Endothelial cell of umbilical vein (primary cell): Measurements from ENCODE around the gene USHBP1. TPM values are rescaled to one million over a fixed set of nuclear protein-coding genes. Genes with fewer than 3 reads are reported as not detected.

ENCODE experiments used
- BruUV-seq: library from RNA; stranded (reverse); fragments of 400-500 nt; replicated peaks from 2 replicates; lab custom pipeline; 2021; lab: Mats Ljungman, UMichigan
- CTCF ChIA-PET: fragments of 300-600, 350-600 bp; sonication (Branson Sonifier 250); formaldehyde crosslinking; loops from one replicate; lab custom pipeline; 2021; ENCODE audit warnings: antibody characterized with exemption, inconsistent platforms; lab: Charles Lee
- POLR2A ChIA-PET: fragments of 300-600, 350-600 bp; sonication (Branson Sonifier 250); formaldehyde crosslinking; loops from one replicate; lab custom pipeline; 2021; ENCODE audit warnings: antibody characterized with exemption, inconsistent platforms; lab: Charles Lee
- DNase-seq: peaks from one replicate; pipeline ENCODE4 v3.0.0-alpha.2; 2011; ENCODE audit warnings: low read depth, low spot score
- FAIRE-seq: peaks from 2 replicates; lab custom pipeline; 2011; peaks lifted over from hg19 to GRCh38; lab: Jason Lieb, UNC
- H2AFZ ChIP-seq: 2 replicates; pipeline ENCODE4 v1.6.0; 2012; ENCODE audit warnings: low read depth, low read length, control low read depth, inconsistent platforms
- H3K27ac ChIP-seq: 2 replicates; pipeline ENCODE4 v1.5.1; 2011; ENCODE audit warnings: low read depth, mild to moderate bottlenecking, control low read depth, low read length, moderate library complexity; ENCODE audit not compliant: insufficient read depth
- H3K27me3 ChIP-seq, 2 experiments: 2 replicates each; pipeline versions ENCODE4 v1.6.0 to v1.6.1; 2011; ENCODE audit warnings: low read length in 2 of 2, mixed read lengths in 1 of 2; ENCODE audit not compliant: control insufficient read depth in 2 of 2, insufficient read depth in 2 of 2
- H3K36me3 ChIP-seq, 2 experiments: 2 replicates in 1 of 2; 3 replicates in 1 of 2; pipeline ENCODE4 v1.5.1; 2011; ENCODE audit warnings: low read length in 2 of 2, mild to moderate bottlenecking in 1 of 2, moderate library complexity in 1 of 2; ENCODE audit not compliant: control insufficient read depth in 2 of 2, insufficient read depth in 2 of 2; ENCODE audit errors: extremely low read depth in 1 of 2
- H3K4me1 ChIP-seq: 3 replicates; pipeline ENCODE4 v1.5.1; 2011; ENCODE audit warnings: mild to moderate bottlenecking, low read length; ENCODE audit not compliant: control insufficient read depth, insufficient read depth; ENCODE audit errors: extremely low read depth
- H3K4me2 ChIP-seq: 2 replicates; pipeline ENCODE4 v1.6.1; 2011; ENCODE audit warnings: low read length, control low read depth, mixed read lengths; ENCODE audit not compliant: insufficient read depth
- H3K4me3 ChIP-seq, 3 experiments: fragments of 200-600 bp in 1 of 3; sonication (generic), shearing (Covaris generic) in 1 of 3; replicated peaks in 1 of 3; 2 replicates each; pipeline ENCODE4 v1.5.1; 2011 to 2016; ENCODE audit warnings: control low read depth in 3 of 3, low read length in 3 of 3, mild to moderate bottlenecking in 2 of 3, inconsistent platforms in 1 of 3, low read depth in 1 of 3, moderate library complexity in 1 of 3; ENCODE audit not compliant: insufficient read depth in 1 of 3
- H3K79me2 ChIP-seq: 2 replicates; pipeline ENCODE4 v1.6.0; 2012; ENCODE audit warnings: low read length, inconsistent platforms; ENCODE audit not compliant: control insufficient read depth, insufficient read depth
- H3K9ac ChIP-seq: replicated peaks from 2 replicates; pipeline ENCODE3; 2011; ENCODE audit warnings: low read length, control low read depth; ENCODE audit not compliant: insufficient read depth; ENCODE audit errors: extremely low read depth
- H3K9me1 ChIP-seq: replicated peaks from 3 replicates; pipeline ENCODE4 v1.6.0; 2011; ENCODE audit warnings: mild to moderate bottlenecking, low read length; ENCODE audit not compliant: control insufficient read depth, insufficient read depth; ENCODE audit errors: extremely low read depth
- H3K9me3 ChIP-seq: replicated peaks from 2 replicates; pipeline ENCODE4 v1.5.1; 2012; ENCODE audit warnings: low read length, inconsistent platforms; ENCODE audit not compliant: control insufficient read depth, insufficient read depth
- H4K20me1 ChIP-seq: replicated peaks from 2 replicates; pipeline ENCODE3; 2011; ENCODE audit warnings: mild to moderate bottlenecking, low read length; ENCODE audit not compliant: control insufficient read depth, insufficient read depth; ENCODE audit errors: extremely low read depth
- EZH2 ChIP-seq: IDR thresholded peaks from 2 replicates; pipeline ENCODE4 v1.6.1; 2012; ENCODE audit warnings: borderline replicate concordance, low read depth, mild to moderate bottlenecking, moderate library complexity, low read length, inconsistent platforms; ENCODE audit not compliant: severe bottlenecking
- FOS ChIP-seq: IDR thresholded peaks from 2 replicates; pipeline ENCODE4 v1.6.1; 2011; ENCODE audit warnings: mild to moderate bottlenecking, low read length, moderate library complexity, borderline replicate concordance; ENCODE audit not compliant: insufficient read depth
- GATA2 ChIP-seq: IDR thresholded peaks from 2 replicates; pipeline ENCODE4 v1.7.0; 2011; ENCODE audit warnings: low read depth, mild to moderate bottlenecking, moderate library complexity, mixed read lengths, low read length; ENCODE audit not compliant: insufficient read length, insufficient read depth
- JUN ChIP-seq: IDR thresholded peaks from 2 replicates; pipeline ENCODE4 v1.6.1; 2011; ENCODE audit warnings: borderline replicate concordance, low read depth; ENCODE audit not compliant: insufficient read length, insufficient read depth
- MYC ChIP-seq: IDR thresholded peaks from one replicate; pipeline ENCODE4 v1.6.1; 2011; ENCODE audit warnings: mild to moderate bottlenecking, low read depth, low read length
- POLR2A ChIP-seq: IDR thresholded peaks from 2 replicates; pipeline ENCODE4 v1.6.1; 2012; ENCODE audit warnings: low read depth, mild to moderate bottlenecking, control low read depth, low read length
- POLR2AphosphoS5 ChIP-seq: IDR thresholded peaks from 2 replicates; pipeline ENCODE4 v1.6.1; 2012; ENCODE audit warnings: low read depth, mild to moderate bottlenecking, control low read depth, low read length, moderate library complexity; ENCODE audit not compliant: insufficient read depth
- dilution Hi-C: fragments of 300-500 bp; cut with MboI; formaldehyde crosslinking; loops from one replicate; pipeline ENCODE4 v1.15.0; 2019; ENCODE audit warnings: low sequenced_read_pairs; ENCODE audit not compliant: extremely low pct_ligation_motif_present
- intact Hi-C: fragments of 100-400 bp; cut with micrococcal nuclease; formaldehyde crosslinking; loops from one replicate; pipeline ENCODE4 v1.10.0; 2022
- polyA plus RNA-seq, 4 experiments: library from polyadenylated mRNA; depleted of rRNA in 3 of 4; stranded (reverse) in 3 of 4; unstranded in 1 of 4; fragments of >200 nt; gene quantifications; 2 replicates each; pipeline versions ENCODE4 v1.2.1 to v1.2.3, GENCODE V29; 2011 to 2012; ENCODE audit warnings: missing spikeins in 1 of 4
- total RNA-seq: library from RNA; stranded (reverse); gene quantifications from 2 replicates; pipeline ENCODE4 v1.2.3, GENCODE V29; 2021
- TF ChIP-seq, protein P1 (sequence below): IDR thresholded peaks from 2 replicates; pipeline ENCODE4 v1.6.1; 2011; ENCODE audit not compliant: insufficient read depth, insufficient read length
- TF ChIP-seq, protein P2 (sequence below), 2 donors: IDR thresholded peaks; 1 replicate in 1 of 2; 2 replicates in 1 of 2; pipeline ENCODE4 v1.5.1; 2011; ENCODE audit warnings: low read length in 2 of 2, mild to moderate bottlenecking in 2 of 2, moderate library complexity in 2 of 2, control low read depth in 1 of 2, inconsistent platforms in 1 of 2, low read depth in 1 of 2; ENCODE audit not compliant: insufficient read depth in 1 of 2; ENCODE audit errors: extremely low read depth in 1 of 2

USHBP1 gene
- total and polyA plus RNA-seq, 2 donors (not counting 3 experiments of a cell fraction or from before 2014, with no cell fraction given) = 14.8 to 20.4 TPM

DNA sequence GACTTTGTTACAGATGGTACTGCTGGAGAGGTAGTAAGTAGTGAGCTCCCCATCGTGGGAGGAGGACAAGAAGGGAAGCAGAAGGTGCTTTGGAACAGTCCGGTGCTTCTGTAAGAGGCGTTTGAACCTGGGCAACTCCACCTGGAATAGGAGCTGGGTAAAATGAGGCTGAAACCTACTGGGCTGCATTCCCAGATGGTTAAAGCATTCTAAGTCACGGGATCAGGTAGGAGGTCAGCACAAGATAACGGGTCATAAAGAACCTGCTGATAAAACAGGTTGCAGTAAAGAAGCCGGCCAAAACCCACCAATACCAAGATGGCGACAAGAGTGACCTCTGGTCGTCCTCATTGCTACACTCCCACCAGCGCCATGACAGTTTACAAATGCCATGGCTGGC, 22.2 kb upstream of the USHBP1 start:
- ChIA-PET POLR2A (no interaction called here), CTCF (interaction anchor here (1.4 kb wide), 1 partner anchor 83 kb away, joined by 3 read pairs; no protein-coding TSS in a partner anchor)
- H3K9ac ChIP-seq = no peak overlapping the region
- H3K4me2 ChIP-seq = no peak overlapping the region
- no peaks in the 10 kb centered on the region for H3K27me3 ChIP-seq
- no peaks in the 10 kb centered on the region for H3K9me3 ChIP-seq
- no peak overlapping the region for H2AFZ ChIP-seq
- intact Hi-C loops = no loop called here
- DNase-seq (no peak), FAIRE-seq (no peak)
- H3K4me1 ChIP-seq = peaks cover 7% of the 10 kb centered on the region
- no peaks in the 10 kb centered on the region for H3K36me3 ChIP-seq
- H3K27ac ChIP-seq = no peak overlapping the region
- no TSS peak for BruUV-seq
- no peaks in the 10 kb centered on the region for H3K9me1 ChIP-seq
- no peak for TF ChIP-seq FOS
- TF ChIP-seq, protein P1, sequence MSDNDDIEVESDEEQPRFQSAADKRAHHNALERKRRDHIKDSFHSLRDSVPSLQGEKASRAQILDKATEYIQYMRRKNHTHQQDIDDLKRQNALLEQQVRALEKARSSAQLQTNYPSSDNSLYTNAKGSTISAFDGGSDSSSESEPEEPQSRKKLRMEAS = no peak
- no peak for TF ChIP-seq MYC
- TF ChIP-seq EZH2 = no peak
- no peak for TF ChIP-seq GATA2
- no peak for TF ChIP-seq POLR2AphosphoS5
- H3K79me2 ChIP-seq = no peaks in the 10 kb centered on the region
- H4K20me1 ChIP-seq = no peaks in the 10 kb centered on the region
- dilution Hi-C loops = no loop called here
- H3K4me3 ChIP-seq = no peak overlapping the region

DNA sequence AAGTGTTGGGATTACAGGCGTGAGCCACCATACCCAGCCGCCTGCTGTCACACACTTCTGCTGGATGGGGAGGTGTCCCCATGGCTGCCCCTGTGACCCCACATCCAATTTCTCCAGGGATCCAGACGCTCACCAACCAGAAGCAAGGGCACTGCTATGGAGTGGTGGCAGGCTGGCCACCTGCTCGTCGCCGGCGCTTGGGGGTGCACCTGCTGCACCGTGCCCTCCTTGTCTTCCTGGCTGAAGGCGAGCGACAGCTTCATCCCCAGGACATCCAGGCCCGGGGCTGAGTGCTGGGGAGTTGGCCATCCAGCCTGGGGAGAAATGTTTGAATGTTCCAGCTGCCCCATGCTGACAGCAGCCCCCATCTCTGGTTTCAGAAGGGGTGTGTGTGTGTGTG, 21.7 kb upstream of the USHBP1 start:
- no peak overlapping the region for H2AFZ ChIP-seq
- CTCF ChIA-PET = no interaction called here
- TF ChIP-seq MYC (no peak), FOS (no peak), POLR2AphosphoS5 (no peak), GATA2 (no peak), EZH2 (no peak), POLR2A (no peak), JUN (no peak)
- TF ChIP-seq, protein P2, sequence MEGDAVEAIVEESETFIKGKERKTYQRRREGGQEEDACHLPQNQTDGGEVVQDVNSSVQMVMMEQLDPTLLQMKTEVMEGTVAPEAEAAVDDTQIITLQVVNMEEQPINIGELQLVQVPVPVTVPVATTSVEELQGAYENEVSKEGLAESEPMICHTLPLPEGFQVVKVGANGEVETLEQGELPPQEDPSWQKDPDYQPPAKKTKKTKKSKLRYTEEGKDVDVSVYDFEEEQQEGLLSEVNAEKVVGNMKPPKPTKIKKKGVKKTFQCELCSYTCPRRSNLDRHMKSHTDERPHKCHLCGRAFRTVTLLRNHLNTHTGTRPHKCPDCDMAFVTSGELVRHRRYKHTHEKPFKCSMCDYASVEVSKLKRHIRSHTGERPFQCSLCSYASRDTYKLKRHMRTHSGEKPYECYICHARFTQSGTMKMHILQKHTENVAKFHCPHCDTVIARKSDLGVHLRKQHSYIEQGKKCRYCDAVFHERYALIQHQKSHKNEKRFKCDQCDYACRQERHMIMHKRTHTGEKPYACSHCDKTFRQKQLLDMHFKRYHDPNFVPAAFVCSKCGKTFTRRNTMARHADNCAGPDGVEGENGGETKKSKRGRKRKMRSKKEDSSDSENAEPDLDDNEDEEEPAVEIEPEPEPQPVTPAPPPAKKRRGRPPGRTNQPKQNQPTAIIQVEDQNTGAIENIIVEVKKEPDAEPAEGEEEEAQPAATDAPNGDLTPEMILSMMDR (IDR thresholded peaks at IDR 0.05; ENCODE audit: extremely low read depth in 1 of 2, insufficient read depth in 1 of 2, low read depth in 1 of 2, low read length in 2 of 2) = no peak
- TF ChIP-seq, protein P1 = no peak
- no TSS peak for BruUV-seq
- H3K27ac ChIP-seq = no peak overlapping the region
- H3K27me3 ChIP-seq = no peaks in the 10 kb centered on the region
- no peaks in the 10 kb centered on the region for H3K36me3 ChIP-seq
- no peak overlapping the region for H3K4me2 ChIP-seq
- FAIRE-seq (no peak), DNase-seq (no peak)
- no peak overlapping the region for H3K4me3 ChIP-seq
- H3K9me3 ChIP-seq = no peaks in the 10 kb centered on the region
- POLR2A ChIA-PET = no interaction called here
- no peaks in the 10 kb centered on the region for H3K9me1 ChIP-seq
- no peaks in the 10 kb centered on the region for H4K20me1 ChIP-seq
- no peak overlapping the region for H3K9ac ChIP-seq
- dilution Hi-C loops (no loop called here), intact Hi-C loops (no loop called here)
- no peaks in the 10 kb centered on the region for H3K79me2 ChIP-seq
- peaks cover 10% of the 10 kb centered on the region for H3K4me1 ChIP-seq
